M059J (cell line): ENCODE measurements around the gene NTM. TPM values are rescaled to one million over a fixed set of nuclear protein-coding genes. Genes with fewer than 3 reads are reported as not detected.
"Not testable (repeated sequence)": the region's sequence is repeated elsewhere in the genome, so short reads cannot be mapped to it uniquely, and the experiment has no call there.

Experiments used
- DNase-seq: peaks from one replicate; pipeline ENCODE4 v3.0.0-alpha.2; 2012; ENCODE audit warnings: low read depth
- total RNA-seq: library from RNA; depleted of rRNA; stranded (reverse); fragments of >200 nt; shearing (Covaris generic); gene quantifications from 2 replicates; pipeline ENCODE4 v1.2.3, GENCODE V29; 2014

The NTM gene
- total RNA-seq, 1 experiment from 2014 or later = 1.5 TPM

- no peak for DNase-seq
Observed at GRCh38 chr11:132347156-132348090, 977.0 kb downstream of the NTM start.

DNA sequence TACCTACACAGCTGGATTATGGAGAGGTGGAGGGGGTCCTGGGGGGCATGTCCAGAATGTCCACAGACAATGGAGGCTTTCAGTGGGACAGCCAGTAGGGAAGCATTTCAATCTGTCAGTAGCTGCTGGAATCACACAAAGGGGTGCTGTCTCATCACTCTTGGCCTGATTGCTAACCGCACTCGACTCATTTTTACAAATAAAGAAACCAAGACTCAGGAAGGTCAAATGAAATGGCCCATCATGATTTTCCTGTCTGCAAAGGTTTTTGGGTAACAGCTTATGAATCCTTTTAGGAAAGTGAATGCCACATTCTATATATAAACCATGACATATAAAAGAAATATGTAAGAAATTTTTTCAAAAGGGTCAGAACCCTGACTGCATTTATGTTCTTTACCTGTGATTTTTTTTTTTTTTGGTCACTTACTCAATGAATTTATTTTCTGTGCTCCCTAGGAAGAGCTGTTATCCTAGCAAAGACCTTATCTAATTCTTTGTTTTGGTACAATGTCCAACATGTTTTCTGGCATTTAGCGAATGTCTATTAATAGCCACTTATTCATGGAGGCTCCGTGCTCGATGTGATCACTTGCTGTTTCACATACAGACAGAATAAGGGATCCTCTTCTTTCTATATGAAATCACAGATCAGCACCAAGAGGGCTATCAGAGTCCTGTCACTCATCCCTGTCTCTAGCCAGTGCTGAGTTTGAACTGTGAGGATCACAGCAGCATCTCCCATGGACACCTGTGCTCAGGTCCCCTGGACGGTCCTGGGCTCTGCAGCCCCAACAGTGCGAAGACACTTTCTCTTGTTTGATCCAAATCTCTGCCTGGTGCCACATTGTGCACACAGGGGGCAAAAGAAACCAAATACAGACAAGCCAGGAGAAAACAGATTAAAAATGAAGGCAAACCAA lies 979.7 kb downstream of the NTM start:
- peak; percentile 38 for DNase-seq

- DNase-seq = no peak
Observed at GRCh38 chr11:132351050-132351449, 980.6 kb downstream of the NTM start.

DNA sequence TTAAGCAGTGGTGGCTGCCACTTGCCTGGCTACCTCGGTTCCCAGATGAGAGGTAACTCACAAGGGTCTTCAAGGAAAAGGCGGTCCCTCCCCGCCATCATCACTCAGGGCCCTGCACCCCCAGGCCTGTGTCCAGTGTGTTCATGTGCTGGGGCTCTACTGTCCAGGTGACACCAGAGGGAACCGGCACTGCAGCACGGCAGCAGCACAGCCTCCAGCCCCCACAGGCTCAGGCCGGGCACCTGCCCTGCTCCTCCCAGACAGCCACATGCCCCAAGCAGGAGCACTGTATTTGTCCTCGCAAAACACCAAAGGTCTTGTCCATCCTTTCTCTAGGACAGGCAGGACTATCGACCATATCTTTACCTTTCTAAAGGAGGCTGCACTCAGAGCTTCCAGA lies 982.1 kb downstream of the NTM start:
- no peak for DNase-seq

GRCh38 chr11:132353255-132353654 lies 982.8 kb downstream of the NTM start:
- no peak for DNase-seq

GRCh38 chr11:132357811-132358572 lies 987.6 kb downstream of the NTM start:
- no peak for DNase-seq

DNA sequence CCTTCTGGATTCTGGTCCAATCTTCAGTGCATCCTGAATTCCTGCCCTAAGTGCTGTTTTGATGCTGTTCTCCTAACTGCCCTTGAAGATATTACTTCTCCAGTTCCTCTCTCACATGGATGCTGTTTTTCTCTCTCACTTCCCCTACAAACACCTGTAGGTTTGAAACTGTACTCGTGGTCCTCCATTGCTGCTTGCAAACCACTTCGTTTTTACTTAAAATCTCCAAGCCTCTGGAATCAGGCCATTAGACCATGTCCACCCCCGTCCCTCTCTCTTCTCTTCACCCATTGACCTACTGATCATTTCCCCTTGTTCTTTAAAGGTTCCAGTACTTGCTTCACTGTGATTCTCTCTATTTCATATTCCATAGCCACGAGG lies 988.1 kb downstream of the NTM start:
- DNase-seq = no peak

- no peak for DNase-seq
Observed at GRCh38 chr11:132361011-132361550, 990.7 kb downstream of the NTM start.

DNA sequence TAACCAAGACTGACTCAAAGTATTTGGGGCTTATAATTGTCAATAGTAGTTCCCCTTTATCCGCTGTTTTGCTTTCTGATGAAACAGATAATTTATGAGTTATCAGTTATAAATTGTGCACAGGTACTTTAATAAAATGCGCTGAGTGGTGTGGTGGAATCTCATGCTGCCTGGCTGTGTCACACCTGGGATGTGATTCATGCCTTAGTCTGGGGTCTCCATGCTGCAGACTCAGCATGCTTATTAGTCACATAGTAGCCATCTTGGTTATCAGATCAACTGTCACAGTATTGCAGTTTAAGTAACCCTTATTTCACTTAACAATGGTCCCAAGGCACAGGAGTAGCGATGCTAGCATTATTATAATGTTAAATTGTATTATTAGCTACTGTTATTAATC lies 995.2 kb downstream of the NTM start:
- no peak for DNase-seq

DNA sequence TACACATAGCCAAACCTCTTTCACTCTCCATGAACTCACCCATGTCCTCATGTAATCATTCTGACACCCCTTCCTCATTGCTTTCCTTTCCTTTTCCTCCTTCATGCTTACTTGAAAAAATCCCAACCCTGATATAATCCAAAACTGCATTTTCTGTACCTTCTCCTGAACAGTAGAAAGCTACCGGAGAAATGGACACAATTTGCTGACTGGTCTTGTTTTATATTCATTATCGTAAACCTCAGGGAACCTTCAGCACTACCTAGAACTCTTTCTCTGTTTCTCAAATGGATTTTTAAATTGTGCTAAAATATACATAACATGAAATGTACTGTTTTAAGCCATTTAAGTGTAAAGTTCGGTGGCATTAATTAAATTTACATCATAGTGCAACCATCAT lies 996.9 kb downstream of the NTM start:
- no peak for DNase-seq

- not testable (repeated sequence) for DNase-seq
Observed at GRCh38 chr11:132370114-132370513, 999.7 kb downstream of the NTM start.

DNA sequence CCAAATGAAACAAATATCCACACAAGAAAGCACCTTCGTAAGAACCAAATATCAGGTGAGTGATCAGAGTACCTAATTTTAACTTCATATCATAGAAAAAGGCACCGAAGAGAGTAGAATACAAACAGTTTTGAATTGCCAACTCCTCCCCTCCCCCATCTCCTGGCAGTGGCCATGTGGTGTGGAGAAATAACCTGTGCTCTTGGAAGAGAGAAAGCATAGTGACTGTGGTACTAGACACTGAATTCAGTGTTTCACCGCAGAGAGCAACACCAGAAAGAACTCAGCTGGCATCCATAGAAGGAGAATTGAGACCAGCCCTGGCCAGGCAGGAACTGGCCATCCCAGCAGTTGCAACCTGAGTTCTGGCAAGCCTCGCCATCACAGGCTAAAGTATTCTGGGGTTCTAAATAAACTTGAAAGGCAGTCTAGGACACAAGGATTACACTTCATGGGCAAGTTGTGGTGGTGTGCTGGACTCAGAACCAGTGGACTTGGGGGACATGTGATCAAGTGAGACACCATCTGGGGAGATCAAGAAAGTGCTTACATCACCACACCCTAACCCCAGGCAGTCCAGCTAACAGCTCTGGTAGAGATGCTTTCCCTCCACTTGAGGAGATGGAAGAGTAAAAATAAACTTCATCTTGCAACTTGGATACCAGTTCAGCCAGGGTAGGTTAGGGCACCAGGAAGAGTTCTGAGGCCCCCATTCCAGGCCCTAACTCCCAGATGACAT lies 1003.2 kb downstream of the NTM start:
- no peak for DNase-seq

DNA sequence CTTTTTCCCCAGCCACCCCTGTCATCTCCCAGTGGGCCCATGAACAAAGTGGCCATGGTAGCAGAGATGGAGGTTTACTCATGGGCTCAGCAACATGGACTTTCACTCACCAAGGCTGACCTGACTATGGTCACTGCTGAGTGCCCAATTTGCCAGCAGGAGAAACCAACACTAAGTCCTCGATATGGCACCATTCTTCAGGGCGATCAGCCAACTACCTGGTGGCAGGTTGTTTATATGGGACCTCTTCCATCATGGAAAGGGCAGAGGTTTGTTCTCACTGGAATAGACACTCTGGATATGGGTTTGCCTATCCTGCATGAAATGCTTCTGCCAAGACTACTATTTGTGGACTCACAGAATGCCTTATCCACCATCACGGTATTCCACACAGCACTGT lies 1009.1 kb downstream of the NTM start:
- DNase-seq = no peak
